H9 (cell line): ENCODE measurements around the gene ARFIP1. TPM values are rescaled to one million over a fixed set of nuclear protein-coding genes. Genes with fewer than 3 reads are reported as not detected.

Source experiments
- DNase-seq: peaks from one replicate; pipeline ENCODE4 v3.0.0-alpha.2; 2017
- H2AFZ ChIP-seq: one replicate; pipeline ENCODE4 v1.6.1; 2013; ENCODE audit warnings: mild to moderate bottlenecking, low read length, control low read depth, moderate library complexity
- H2AK5ac ChIP-seq: 2 replicates; pipeline ENCODE4 v1.6.1; 2013; ENCODE audit warnings: low read length, control low read depth, mixed read lengths; ENCODE audit not compliant: insufficient read length
- H2BK120ac ChIP-seq: one replicate; pipeline ENCODE4 v1.6.1; 2013; ENCODE audit warnings: low read depth, mild to moderate bottlenecking, low read length, control low read depth, inconsistent platforms; ENCODE audit not compliant: poor library complexity, severe bottlenecking
- H2BK12ac ChIP-seq: 2 replicates; pipeline ENCODE4 v1.6.1; 2013; ENCODE audit warnings: low read length, control low read depth, mixed read lengths, low read depth; ENCODE audit not compliant: insufficient read length
- H2BK15ac ChIP-seq: 2 replicates; pipeline ENCODE4 v1.6.1; 2013; ENCODE audit warnings: low read depth, low read length, control low read depth
- H2BK20ac ChIP-seq: one replicate; pipeline ENCODE4 v1.6.1; 2013; ENCODE audit warnings: low read depth, mild to moderate bottlenecking, low read length, control low read depth, inconsistent platforms; ENCODE audit not compliant: poor library complexity, severe bottlenecking
- H2BK5ac ChIP-seq: 2 replicates; pipeline ENCODE4 v1.6.1; 2013; ENCODE audit warnings: low read length, control low read depth, mixed read lengths; ENCODE audit not compliant: insufficient read length
- H3K14ac ChIP-seq: 2 replicates; pipeline ENCODE4 v1.6.1; 2013; ENCODE audit warnings: low read length, control low read depth; ENCODE audit not compliant: insufficient read depth
- H3K18ac ChIP-seq: 2 replicates; pipeline ENCODE4 v1.6.1; 2013; ENCODE audit warnings: low read depth, mild to moderate bottlenecking, mixed read lengths, low read length, control low read depth; ENCODE audit not compliant: insufficient read length
- H3K23ac ChIP-seq: 2 replicates; pipeline ENCODE4 v1.6.1; 2013; ENCODE audit warnings: low read length, control low read depth, mixed read lengths, low read depth; ENCODE audit not compliant: insufficient read length
- H3K23me2 ChIP-seq: 2 replicates; pipeline ENCODE4 v1.6.1; 2013; ENCODE audit warnings: low read depth, mild to moderate bottlenecking, mixed read lengths, low read length, control low read depth; ENCODE audit not compliant: insufficient read length, poor library complexity, severe bottlenecking
- H3K27ac ChIP-seq: 2 replicates; pipeline ENCODE4 v1.5.1; 2013; ENCODE audit warnings: low read length, control low read depth, mixed read lengths, low read depth; ENCODE audit not compliant: insufficient read length
- H3K27me3 ChIP-seq: 2 replicates; pipeline ENCODE4 v1.6.1; 2013; ENCODE audit warnings: low read length, control low read depth, inconsistent platforms; ENCODE audit not compliant: insufficient read depth
- H3K4ac ChIP-seq: 2 replicates; pipeline ENCODE4 v1.6.1; 2013; ENCODE audit warnings: low read depth, mild to moderate bottlenecking, control low read depth, inconsistent platforms, low read length, moderate library complexity
- H3K4me1 ChIP-seq: 2 replicates; pipeline ENCODE4 v1.6.1; 2013; ENCODE audit warnings: low read length, control low read depth, inconsistent platforms; ENCODE audit not compliant: insufficient read depth
- H3K4me2 ChIP-seq: 2 replicates; pipeline ENCODE4 v1.6.1; 2013; ENCODE audit warnings: low read length, control low read depth, mixed read lengths; ENCODE audit not compliant: insufficient read length, insufficient read depth
- H3K56ac ChIP-seq: 2 replicates; pipeline ENCODE4 v1.6.1; 2013; ENCODE audit warnings: low read depth, mild to moderate bottlenecking, mixed read lengths, low read length, control low read depth; ENCODE audit not compliant: insufficient read length
- H3K79me1 ChIP-seq: 2 replicates; pipeline ENCODE4 v1.6.1; 2013; ENCODE audit warnings: low read depth, mild to moderate bottlenecking, moderate library complexity, low read length, control low read depth, inconsistent platforms; ENCODE audit not compliant: insufficient read depth, poor library complexity, severe bottlenecking
- H3K79me2 ChIP-seq: 2 replicates; pipeline ENCODE4 v1.6.1; 2013; ENCODE audit warnings: low read length, control low read depth, inconsistent platforms; ENCODE audit not compliant: insufficient read depth
- H3K9ac ChIP-seq: 2 replicates; pipeline ENCODE4 v1.6.1; 2013; ENCODE audit warnings: low read length, control low read depth, mixed read lengths; ENCODE audit not compliant: insufficient read length; ENCODE audit errors: extremely low read depth
- H3K9me3 ChIP-seq: one replicate; pipeline ENCODE4 v1.6.1; 2013; ENCODE audit warnings: low read depth, low read length, inconsistent platforms; ENCODE audit not compliant: control insufficient read depth
- H3T11ph ChIP-seq: one replicate; pipeline ENCODE4 v1.6.1; 2013; ENCODE audit warnings: mild to moderate bottlenecking, low read length, control low read depth, inconsistent platforms
- H4K20me1 ChIP-seq: one replicate; pipeline ENCODE4 v1.6.1; 2013; ENCODE audit not compliant: control insufficient read depth, insufficient read length, insufficient read depth
- H4K5ac ChIP-seq: 2 replicates; pipeline ENCODE4 v1.6.1; 2013; ENCODE audit warnings: low read depth, mild to moderate bottlenecking, mixed read lengths, low read length, control low read depth; ENCODE audit not compliant: insufficient read length
- H4K8ac ChIP-seq: replicated peaks from 2 replicates; pipeline ENCODE4 v1.6.1; 2013; ENCODE audit warnings: low read length, control low read depth, mixed read lengths, low read depth; ENCODE audit not compliant: insufficient read length
- H4K91ac ChIP-seq: 2 replicates; pipeline ENCODE4 v1.6.1; 2013; ENCODE audit warnings: low read depth, mild to moderate bottlenecking, moderate library complexity, mixed read lengths, low read length, control low read depth; ENCODE audit not compliant: insufficient read length
- H3K27ac Mint-ChIP-seq, 3 experiments: 2 replicates in 2 of 3; 3 replicates in 1 of 3; pipeline ENCODE4 v1.8.0; 2020 to 2021; ENCODE audit warnings: mixed read lengths in 3 of 3, mild to moderate bottlenecking in 1 of 3, moderate library complexity in 1 of 3
- H3K27me3 Mint-ChIP-seq: 2 replicates; pipeline ENCODE4 v1.8.0; 2021; ENCODE audit warnings: low read depth, mild to moderate bottlenecking, moderate library complexity, mixed read lengths
- H3K36me3 Mint-ChIP-seq, 3 experiments: 2 replicates in 2 of 3; 3 replicates in 1 of 3; pipeline ENCODE4 v1.8.0; 2020 to 2021; ENCODE audit warnings: low read depth in 3 of 3, mixed read lengths in 3 of 3; ENCODE audit not compliant: insufficient read depth in 1 of 3
- H3K4me1 Mint-ChIP-seq, 2 experiments: 2 replicates each; pipeline ENCODE4 v1.8.0; 2020; ENCODE audit warnings: mixed read lengths in 2 of 2
- H3K4me3 Mint-ChIP-seq, 2 experiments: 2 replicates in 1 of 2; 3 replicates in 1 of 2; pipeline ENCODE4 v1.8.0; 2020 to 2021; ENCODE audit warnings: mild to moderate bottlenecking in 2 of 2, mixed read lengths in 2 of 2, moderate library complexity in 1 of 2
- H3K9me3 Mint-ChIP-seq, 2 experiments: 2 replicates in 1 of 2; 3 replicates in 1 of 2; pipeline ENCODE4 v1.8.0; 2020; ENCODE audit warnings: mild to moderate bottlenecking in 2 of 2, mixed read lengths in 2 of 2, moderate library complexity in 1 of 2
- CTCF ChIP-seq: fragments of 200-600 bp; sonication (generic); conservative IDR thresholded peaks from 3 replicates; pipeline ENCODE4 v1.8.0; 2021; ENCODE audit warnings: antibody characterized with exemption, mild to moderate bottlenecking
- WGBS: extraction: QIAGEN DNeasy Blood & Tissue Kit; methylation state at CpG from one replicate; pipeline ENCODE4 v1.1.7; 2013; ENCODE audit warnings: missing lambda C conversion rate, low lambda C conversion rate, mixed read lengths; ENCODE audit not compliant: insufficient read length; ENCODE audit errors: extremely low coverage; 5-methylcytosine and 5-hydroxymethylcytosine counted together
- total RNA-seq: library from RNA; stranded (reverse); gene quantifications from 2 replicates; pipeline ENCODE4 v1.2.1, GENCODE V29; 2021

The ARFIP1 gene
- total RNA-seq, 1 experiment from 2014 or later, result 30.8 TPM

- Histone ChIP-seq H2BK5ac (no peak overlapping the region), H2BK12ac (no peak overlapping the region), H2BK20ac (no peak overlapping the region), H3K23me2 (no peaks in the 10 kb centered on the region), H3K18ac (no peak overlapping the region), H4K91ac (no peak overlapping the region), H3K27ac (no peak overlapping the region), H3K23ac (no peak overlapping the region), H3K4me1 (peaks cover 6% of the 10 kb centered on the region), H4K20me1 (no peaks in the 10 kb centered on the region), H3K79me1 (no peaks in the 10 kb centered on the region), H4K5ac (no peak overlapping the region), H3K9me3 (no peaks in the 10 kb centered on the region), H3K9ac (no peak overlapping the region), H3K79me2 (no peaks in the 10 kb centered on the region), H3K14ac (no peak overlapping the region), H4K8ac (no peak overlapping the region), H3K56ac (no peak overlapping the region), H3K27me3 (no peaks in the 10 kb centered on the region), H3K4me2 (no peak overlapping the region), H2AK5ac (no peak overlapping the region), H2BK120ac (no peak overlapping the region), H3K4ac (no peak overlapping the region), H3T11ph (no peak overlapping the region), H2AFZ (no peak overlapping the region), H2BK15ac (no peak overlapping the region)
- WGBS, result no CpG with 5 or more reads among the region's 3 CpGs
- H3K27me3 Mint-ChIP-seq, result no peaks in the 10 kb centered on the region
- H3K4me3 Mint-ChIP-seq, result no peak overlapping the region
- peak overlapping the region; percentile 14 to 65 (median 18) for H3K27ac Mint-ChIP-seq
- peaks cover 33 to 43% of the 10 kb centered on the region in 2 experiments for H3K4me1 Mint-ChIP-seq
- H3K9me3 Mint-ChIP-seq, result peaks cover 10% of the 10 kb centered on the region in 2 experiments
- DNase-seq, result no peak
- no peak for TF ChIP-seq CTCF
- H3K36me3 Mint-ChIP-seq, result peaks cover 9 to 12% (median 10%) of the 10 kb centered on the region in 3 experiments
Measured at GRCh38 chr4:152848508-152848907, 68.8 kb downstream of the ARFIP1 start.
